Hematopoietic multipotent progenitor cell treated with erythropoietin and hydrocortisone succinate and interleukin-3 and kit ligand, for 8 days (in vitro differentiated cells): Measurements from ENCODE around the gene HAUS7.
A peak's percentile ranks its signal among the peaks of the same experiment; 100 is the strongest.

Source experiments
- DNase-seq: peaks from one replicate; pipeline ENCODE4 v3.0.0-alpha.2; 2015

The HAUS7 gene

GRCh38 chrX:153450114-153450948 lies 20.0 kb downstream of the HAUS7 start:
- DNase-seq, result no peak

GRCh38 chrX:153449368-153450113 lies 20.8 kb downstream of the HAUS7 start:
- no peak for DNase-seq

DNA sequence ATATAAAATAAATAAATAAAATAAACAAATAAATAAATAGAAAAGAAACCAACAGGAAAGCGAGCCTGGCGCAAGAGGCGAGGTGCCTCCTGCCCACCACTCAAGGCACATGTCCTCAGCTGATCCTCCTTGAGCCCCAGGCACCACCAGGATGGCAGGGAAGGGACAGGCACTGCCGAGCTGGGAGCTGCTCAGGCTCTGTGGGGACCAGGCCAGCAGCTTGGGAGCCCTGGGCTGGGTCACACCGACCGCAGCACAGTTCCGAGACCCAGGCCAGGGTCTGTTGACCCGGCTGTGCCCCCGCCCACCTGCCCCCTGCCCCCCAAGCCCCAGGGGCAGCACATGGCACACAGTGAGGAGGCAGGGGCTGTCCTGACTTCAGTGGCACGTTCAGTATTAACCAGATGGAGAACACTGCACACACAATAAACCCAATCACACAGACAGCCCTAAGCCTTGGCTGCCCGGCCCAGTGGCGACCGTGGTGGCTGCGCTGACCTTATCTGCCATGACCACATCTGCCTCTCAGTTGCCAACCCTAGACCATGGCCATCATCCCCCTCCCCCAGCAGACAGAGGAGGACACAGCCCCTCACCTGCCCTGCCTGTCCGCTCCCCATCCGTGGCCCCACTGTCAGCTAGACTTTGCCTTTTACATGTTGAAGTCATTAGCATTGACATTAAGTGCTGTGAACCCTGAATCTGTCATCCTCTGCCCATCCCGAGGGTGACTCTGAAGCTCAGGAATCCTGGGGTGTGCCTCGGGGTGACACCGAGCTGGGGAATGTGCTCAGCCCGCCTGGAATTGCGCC lies 21.6 kb downstream of the HAUS7 start:
- DNase-seq, result no peak

DNA sequence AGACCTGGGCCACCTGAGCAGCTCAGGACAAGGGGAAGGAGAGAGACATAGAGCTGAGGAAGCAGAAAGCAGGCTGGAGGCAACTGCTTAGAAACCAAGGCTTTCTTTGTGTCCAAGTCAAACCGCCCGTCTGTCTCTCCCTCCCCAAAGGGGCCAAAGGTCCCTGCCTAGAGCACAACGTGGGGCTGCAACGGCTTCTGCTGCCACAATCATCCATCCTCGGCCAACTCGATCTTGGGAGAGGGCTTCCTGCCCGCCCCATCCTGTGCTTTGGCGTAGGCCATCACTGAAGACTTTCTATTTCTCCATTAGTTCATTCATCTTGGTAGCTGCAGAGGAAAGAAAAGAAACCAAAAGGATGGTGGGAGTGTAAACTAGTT lies 22.8 kb downstream of the HAUS7 start:
- DNase-seq, result no peak

DNA sequence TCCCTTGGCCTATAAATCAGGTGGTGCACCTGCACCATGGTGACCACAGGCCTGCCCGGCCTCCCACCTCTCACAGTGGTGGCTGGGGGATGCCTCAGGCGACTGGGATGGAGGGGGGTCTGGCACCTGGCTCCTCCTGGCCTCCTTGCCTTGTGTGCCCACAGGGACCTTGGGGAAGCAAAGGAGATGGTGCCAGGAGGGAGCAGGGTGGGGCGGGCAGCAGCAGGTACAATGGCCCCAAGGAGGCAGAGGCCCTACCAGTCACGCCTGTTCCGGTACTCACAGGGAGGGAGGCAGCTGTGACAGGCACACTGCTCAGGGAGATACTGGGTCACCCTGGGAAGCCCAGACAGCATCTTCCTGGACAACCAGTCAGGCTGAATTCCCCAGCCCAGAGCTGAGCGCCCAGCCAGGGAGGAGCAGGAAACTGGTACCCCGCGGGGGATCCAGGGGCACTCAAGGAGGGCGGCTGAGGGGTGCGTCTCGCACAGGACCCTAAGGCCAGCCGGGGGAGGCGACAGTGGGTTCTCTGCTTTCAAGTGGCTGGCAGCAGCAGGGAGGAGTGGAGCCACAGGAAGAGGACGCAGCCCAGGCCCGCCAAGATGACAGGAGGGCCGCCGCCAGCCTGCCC lies 23.3 kb downstream of the HAUS7 start:
- no peak for DNase-seq

DNA sequence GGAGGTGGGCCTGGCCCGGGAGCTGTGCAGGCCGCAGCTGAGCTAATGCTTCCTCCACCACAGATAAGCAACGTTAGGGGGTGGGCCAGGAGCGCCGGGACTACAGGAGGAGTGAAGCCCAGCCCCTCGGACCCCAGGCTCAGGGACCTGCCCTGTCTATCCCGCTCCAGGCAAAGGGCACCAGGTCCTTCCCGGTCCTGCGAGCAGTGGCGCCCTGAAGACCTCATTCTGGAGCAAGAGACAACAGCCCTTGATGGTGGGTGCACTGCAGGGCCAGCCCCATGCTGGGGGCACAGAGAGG lies 23.8 kb downstream of the HAUS7 start:
- no peak for DNase-seq

- no peak for DNase-seq
These were observed 24.3 kb downstream of the HAUS7 start, which contains the start of gene TREX2 for GRCh38 chrX:153445856-153446635. TREX2 (minus strand) TSS chrX:153446056; CDS start chrX:153445430, 626 bp downstream.

DNA sequence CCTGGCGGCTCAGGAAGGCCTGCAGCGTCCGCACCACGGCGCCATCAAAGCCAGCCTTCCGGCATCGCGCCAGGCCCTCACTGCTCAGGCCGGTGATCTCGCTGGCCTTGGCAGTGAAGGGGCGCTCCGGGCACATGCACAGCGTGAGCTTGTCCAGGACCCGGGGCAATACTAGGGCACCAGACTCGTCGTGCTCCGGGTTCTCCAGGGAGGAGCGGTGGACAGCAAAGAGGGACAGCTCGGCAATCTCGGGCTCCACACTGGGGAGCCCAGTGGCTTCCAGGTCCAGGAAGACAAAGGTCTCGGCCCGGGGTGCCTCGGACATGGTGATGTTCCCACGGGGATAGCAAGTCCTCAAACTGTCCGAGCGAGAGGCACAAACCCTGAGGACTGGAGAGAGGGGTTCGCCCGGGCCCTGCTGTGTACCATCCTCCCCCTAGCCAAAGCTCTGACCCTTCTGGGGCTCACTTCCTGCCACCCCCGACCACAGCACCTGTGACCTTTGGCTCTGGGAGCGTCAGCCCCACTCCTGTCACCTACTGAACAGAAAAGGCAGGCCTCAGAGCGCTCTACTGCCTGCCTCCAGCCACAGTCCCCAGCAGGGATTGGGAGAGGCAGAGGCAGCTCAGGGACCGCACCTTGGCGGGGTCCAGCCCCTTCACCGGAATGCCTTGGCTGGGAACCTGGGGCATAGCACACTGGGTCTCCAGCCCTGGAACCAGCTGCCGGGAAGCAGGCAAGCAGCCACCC lies 25.1 kb downstream of the HAUS7 start:
- no peak for DNase-seq

GRCh38 chrX:153444333-153445011 lies 25.9 kb downstream of the HAUS7 start:
- no peak for DNase-seq

DNA sequence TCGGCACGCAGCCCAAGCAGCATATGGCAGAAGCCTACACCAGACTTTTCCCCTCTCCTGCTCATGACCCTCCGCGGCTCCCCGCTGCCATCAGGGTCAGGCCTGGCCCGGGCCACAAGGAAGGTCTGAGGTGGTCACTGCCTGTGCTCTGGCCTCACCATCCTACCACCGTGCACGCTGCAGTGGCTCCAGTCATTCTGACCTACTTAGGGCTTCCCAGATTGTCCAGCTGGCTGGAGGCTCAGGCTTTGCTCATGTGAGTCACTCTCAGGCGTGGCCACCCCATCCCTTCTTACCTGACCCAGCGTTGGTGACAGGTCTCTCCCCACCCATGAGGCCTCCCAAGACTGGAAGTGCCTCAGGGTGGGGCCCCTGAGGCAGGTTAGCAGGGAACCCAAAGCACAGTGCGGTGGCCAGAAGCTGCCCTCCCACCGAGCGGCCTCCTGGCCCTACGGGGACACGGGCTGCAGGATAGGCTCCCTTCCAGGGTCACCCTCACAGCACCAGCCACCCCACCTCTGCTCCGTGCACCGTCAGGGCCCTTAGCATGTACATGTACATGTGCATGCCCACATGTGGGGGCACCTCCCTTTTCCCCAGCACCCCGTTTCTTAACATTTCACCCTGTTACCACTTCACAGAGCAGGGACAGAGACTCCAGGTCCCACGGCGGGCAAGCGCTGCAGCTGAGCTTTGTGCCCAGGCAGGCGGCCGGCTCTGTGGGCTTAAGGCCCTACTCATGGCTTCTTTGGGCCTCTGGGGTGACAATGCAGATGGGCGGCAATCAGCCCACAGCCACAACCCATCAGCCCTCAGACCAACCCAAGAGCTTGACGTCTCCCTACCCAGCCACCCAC lies 26.7 kb downstream of the HAUS7 start:
- no peak for DNase-seq

- DNase-seq, result no peak
These were observed 27.9 kb downstream of the HAUS7 start for GRCh38 chrX:153442463-153442862.

DNA sequence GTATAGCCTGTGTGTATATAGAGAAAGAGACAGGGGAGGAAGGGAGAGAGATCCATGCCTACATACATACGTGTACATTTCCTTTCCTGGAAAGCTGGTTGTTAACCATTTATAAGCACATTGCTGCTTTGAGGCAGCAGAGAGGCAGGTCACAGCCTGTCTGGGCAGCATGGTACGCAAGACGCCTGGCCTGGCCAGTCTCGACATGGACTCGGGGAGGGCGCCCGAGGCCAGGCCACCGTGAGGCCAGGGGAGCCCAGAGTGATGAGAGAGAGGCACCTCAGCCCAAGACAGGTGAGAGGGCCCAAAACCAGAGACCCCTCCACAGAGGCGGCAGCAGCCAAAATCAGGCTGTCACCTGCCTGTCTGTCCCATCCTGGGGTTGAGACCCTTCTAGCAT lies 28.4 kb downstream of the HAUS7 start:
- no peak for DNase-seq

- no peak for DNase-seq
These were observed 29.1 kb downstream of the HAUS7 start for GRCh38 chrX:153441296-153441695.

DNA sequence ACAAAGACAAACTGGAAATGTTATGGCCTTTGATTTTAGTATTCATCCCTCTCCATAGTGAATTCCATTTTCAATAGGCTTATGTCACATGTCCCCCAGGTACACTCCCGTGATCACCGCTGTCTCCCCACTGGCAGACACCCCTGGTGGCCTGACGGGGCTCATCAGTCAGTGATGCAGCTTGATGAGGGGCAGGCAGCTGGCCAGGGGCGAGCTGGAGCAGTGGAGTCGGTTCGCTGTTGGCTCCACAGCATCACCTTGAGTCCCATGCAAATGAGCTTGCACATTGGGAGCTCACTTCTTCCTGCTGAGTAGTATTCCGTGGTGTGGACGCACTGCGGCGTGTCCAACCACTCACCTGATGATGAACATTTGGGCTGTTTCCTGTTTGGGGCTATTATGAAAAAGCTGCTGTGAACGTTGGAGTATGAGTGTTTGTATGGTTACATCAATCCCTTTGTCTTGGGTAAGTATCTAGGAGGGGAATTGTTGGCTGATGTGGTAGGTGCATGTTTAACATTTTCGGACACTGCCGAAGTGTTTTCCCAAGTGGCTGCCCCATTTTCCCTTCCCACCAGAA lies 29.7 kb downstream of the HAUS7 start:
- DNase-seq, result no peak

DNA sequence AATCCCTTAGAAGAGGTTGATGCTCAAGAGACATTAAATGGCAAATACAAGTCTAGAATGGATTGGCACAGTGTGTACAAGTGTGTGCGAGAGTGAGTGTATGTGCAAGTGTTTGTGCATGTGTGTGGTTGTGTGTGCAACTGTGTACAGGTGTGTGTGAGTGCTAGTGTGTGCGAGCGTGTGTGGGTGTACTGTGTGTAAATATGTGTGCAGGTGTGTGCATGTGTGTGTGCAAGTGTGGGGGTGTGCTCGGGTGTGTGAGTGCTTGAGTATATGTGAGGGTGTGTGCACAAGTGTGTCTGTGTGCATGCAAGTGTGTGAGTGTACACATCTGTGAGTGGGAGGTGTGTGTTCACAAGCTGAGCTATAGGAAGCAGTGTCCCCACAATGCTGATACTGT lies 30.4 kb downstream of the HAUS7 start:
- DNase-seq, result no peak

DNA sequence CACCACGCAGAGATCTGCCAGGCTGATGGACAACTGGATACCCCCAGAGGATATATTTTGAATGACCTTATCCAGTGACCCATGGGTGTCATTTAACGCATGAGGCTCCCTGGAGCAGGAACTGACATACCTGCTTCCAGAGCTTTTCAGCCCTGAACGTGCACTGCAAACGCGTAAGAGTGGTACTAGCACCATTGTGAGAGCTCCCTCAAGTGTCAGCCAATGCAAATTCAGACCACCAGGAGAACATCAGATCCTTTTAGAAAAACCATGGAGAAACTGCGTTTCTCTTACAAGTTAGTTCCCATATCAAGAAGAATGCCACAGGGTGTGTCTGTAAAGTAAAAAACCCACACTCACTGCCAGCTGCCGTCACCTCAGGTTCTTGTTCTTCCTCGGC lies 31.8 kb downstream of the HAUS7 start:
- DNase-seq, result peak; percentile 4

- DNase-seq, result no peak
These were observed 34.5 kb downstream of the HAUS7 start for GRCh38 chrX:153435845-153436244.

DNA sequence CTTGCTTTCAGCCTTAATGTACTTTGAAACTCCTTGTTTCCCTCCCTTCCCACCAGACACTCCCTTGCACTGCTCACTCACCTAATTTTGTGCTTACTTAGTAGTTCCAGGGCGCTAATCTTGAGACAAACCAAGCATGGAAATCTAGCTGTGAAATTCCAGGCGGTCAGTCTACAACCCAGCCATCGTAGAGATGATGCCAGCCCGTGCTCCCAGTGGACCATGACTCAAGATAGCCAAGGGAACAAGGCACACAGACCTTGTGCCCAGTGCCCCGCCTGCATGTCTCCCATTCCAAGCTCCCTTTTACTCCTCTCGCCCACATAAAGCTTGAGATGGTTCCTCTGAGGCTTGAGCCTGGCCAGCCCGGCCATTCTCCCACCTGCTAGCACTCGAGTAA lies 35.6 kb downstream of the HAUS7 start:
- no peak for DNase-seq

GRCh38 chrX:153433781-153434285 lies 36.5 kb downstream of the HAUS7 start:
- DNase-seq, result no peak
